Kasumi-1 (cell line): ENCODE results near the gene GAS7.

ENCODE experiments used
- DNase-seq, 2 experiments: peaks; one replicate each; lab custom pipeline; 2025; lab: John Stamatoyannopoulos, UW

Gene GAS7

GRCh38 chr17:9890124-9890523 is 308.3 kb downstream of the GAS7 start:
- peak in 1 of 2 experiments; percentile 1 for DNase-seq

DNA sequence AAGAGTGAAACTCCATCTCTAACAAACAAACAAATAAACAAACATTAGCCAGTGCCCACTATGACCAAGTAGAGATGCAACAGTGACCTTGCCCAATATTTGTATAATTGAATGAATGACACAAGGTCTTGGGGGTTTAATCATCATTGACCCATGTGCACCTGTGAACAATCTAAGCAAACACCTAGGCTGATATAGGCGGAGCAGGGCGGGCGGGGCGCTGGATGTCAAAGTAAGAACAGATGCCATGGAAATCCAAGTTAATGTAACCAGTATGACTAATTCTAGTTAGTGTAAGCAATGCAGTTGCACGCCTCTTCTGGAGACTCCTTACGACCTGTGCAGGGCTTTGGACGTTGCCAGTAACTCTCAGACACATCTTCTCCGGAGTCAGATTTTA is 310.9 kb downstream of the GAS7 start:
- DNase-seq, result no peak

GRCh38 chr17:9886141-9886930 is 312.1 kb downstream of the GAS7 start:
- no peak for DNase-seq

- no peak for DNase-seq
Measured at GRCh38 chr17:9883451-9883850, 315.0 kb downstream of the GAS7 start.

GRCh38 chr17:9880582-9880999 is 317.8 kb downstream of the GAS7 start:
- peak; percentile 26 to 32 for DNase-seq

GRCh38 chr17:9878786-9879525 is 319.4 kb downstream of the GAS7 start:
- DNase-seq, result no peak

DNA sequence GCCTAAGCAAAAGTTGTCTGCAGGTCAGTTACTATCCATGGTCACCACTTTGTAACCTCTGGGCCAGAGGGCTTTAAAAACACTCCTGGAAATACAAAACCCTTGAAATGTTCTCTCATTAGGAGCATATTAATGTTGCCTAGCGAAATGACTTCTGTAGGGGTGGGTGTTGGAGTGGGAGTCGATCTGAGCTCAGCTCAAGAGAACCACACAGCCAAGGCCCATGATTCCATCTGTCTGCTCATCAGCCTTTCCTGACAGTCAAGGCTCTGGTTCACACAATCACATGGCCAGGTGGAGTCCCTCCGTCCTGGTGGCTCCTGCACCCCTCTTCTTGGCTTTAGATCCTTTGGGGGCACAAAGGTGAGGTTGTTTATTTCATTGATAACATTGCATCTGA is 320.1 kb downstream of the GAS7 start:
- no peak for DNase-seq

- no peak for DNase-seq
Measured at GRCh38 chr17:9875441-9875840, 323.0 kb downstream of the GAS7 start.

DNA sequence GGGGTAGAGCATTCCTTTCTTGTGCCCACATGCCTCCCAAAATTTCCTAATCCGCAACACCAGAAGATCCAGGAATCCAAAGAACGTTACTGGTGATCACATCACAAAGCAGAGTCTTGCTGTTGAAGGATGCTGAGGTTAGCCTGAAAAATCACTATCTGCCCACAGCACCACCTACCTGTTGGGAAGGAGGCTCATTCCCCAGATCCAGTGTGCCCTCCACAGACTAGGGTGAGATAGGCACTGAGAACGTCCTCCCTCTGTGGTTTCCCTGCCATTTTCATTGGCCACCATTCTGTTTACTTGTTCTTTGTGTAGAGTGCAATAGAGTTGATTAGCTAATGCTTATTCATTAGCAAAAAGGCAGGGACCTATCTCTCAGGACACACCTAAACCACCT is 323.7 kb downstream of the GAS7 start:
- DNase-seq, result no peak

DNA sequence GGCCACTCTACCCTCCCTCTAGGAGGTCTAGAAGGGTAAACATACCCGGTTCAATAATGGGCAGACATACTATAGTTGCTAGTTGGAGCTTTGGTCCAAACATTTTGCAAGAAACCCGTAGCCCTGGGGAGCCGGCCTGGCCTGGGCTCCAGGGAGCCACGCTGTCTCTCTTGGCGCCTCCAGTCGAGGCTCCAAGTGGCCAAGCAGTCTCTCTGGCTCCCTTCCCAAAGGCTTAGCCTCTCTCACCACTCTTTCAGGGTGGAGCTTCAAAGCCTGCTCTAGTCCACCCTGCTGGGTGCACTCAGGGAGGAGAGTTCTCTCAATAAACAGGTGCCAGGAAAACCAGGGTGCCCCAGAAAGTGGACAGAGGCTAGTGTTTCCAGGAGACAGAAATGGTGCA is 325.6 kb downstream of the GAS7 start:
- DNase-seq, result no peak

DNA sequence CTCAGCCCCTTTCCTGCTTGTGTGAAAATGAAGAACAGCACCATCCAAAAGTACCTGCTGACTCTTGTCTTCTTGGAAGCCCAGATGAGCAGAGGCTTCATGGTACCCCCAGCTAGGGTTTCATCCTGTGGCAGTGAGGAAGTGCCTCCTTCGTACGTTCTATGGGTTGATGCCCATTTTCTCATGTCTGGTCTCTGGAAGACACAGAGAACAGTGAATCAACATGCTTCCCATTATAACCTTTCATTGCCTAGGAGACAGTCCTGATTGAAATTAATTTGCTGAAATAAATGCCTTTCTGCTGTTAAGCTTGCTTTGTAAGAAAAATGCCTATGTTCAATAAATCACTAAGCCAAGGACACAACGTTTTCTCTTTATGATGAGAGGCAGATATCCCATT is 329.9 kb downstream of the GAS7 start:
- no peak for DNase-seq

- DNase-seq, result no peak
Measured at GRCh38 chr17:9865586-9865985, 332.8 kb downstream of the GAS7 start.

DNA sequence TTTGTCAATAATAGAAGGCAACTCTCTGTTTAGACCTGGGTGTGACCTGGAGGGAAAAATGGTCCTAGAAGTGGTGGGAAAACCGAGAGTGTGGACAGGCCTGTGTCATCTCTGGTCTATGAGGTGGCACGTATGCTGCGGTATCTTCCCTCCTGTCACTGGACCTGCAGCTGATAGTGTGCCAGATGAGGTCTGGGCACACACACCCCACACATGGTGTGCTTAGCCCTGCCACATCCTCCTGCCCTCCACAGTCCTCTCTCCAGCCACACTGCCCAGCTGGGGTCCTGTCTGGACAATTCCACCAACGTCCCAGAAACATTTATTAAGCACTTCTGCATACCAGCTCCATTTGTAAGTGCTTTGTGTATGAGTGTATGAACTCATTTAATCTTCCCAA is 335.5 kb downstream of the GAS7 start:
- DNase-seq, result no peak

- no peak for DNase-seq
Measured at GRCh38 chr17:9862220-9862619, 336.2 kb downstream of the GAS7 start.

- no peak for DNase-seq
Measured at GRCh38 chr17:9860851-9861250, 337.6 kb downstream of the GAS7 start.
